ENCODE data around the gene PDCD10.

The PDCD10 gene

DNA sequence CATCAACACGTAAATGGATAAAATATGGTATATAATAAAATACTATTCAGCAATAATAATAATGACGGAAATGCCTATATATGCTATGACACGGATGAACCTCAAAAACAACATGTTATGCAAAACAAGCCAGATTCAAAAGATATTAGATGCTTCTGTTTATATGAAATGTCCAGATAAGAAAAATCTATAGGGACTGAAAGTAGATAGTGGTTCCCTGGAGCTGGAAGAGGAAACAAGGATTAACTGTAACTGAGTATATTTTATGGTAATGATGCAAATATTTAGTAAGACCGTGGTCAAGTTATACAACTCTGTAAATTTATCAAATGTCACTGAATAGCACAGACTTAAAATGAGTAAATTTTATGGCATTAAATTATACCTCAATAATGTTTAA is 55.2 kb downstream of the PDCD10 start:
- DNase-seq (ENCODE audit: low read depth): no peak

DNA sequence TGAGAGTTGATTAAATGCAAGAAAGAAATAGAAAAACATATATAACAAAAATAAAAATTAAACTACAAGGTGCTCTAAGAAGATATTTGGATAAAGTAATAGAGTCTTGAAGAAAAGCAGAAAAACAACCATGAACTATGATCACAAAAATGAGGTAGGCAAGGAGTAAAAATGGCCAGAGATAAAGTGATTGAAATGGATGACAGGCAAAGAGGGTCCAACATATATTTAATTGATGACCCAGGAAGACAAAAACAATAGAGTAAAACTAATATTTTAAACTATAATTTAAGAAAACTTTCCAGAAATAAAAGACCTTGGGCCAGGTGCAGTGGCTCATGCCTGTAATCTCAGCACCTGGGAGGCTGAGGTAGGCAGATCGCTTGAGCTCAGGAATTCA is 58.8 kb downstream of the PDCD10 start:
- DNase-seq (ENCODE audit: low read depth): no peak

DNA sequence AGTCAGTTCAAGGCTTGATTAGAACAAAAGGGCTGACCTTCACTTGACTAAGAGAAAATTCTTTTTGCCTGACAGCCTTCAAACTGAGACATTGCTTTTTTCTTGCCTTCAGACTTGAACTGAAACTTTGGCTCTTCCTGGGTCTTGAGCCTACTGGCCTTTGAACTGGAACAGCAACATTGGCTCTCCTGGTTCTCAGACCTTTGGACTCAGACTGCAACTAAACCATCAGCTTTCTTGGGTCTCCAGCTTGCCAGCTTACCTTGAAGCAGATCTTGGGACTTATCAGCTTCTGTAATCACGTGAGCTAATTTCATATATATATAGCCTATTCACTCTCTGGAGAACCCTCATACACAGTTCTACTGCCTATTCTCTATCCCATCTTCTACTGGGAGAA is 61.5 kb downstream of the PDCD10 start:
- no peak for DNase-seq (ENCODE audit: low read depth)

- DNase-seq (ENCODE audit: low read depth): no peak
Measured at GRCh38 chr3:167671878-167672427, 62.7 kb downstream of the PDCD10 start.

DNA sequence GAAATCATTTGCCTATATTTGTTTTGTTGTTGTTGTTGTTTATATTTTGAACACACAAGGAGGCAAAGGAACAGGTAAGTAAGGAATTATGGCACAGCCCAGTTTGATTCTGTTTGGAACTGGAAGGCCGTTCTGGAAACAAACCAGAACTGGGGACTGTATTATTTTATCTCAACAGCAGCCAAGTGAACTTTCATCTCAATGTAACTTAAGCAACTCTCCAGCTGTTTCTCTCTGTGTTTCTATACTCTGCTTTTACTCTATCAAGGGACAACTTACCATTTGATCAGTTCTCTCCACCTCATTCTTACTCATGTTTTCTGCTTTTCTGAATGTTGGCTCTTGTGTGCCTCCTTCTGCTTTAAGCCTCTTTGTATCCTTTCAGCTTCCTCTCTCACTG is 65.0 kb downstream of the PDCD10 start:
- no peak for DNase-seq (ENCODE audit: low read depth)

GRCh38 chr3:167668651-167669050 is 66.0 kb downstream of the PDCD10 start:
- no peak for DNase-seq (ENCODE audit: low read depth)

DNA sequence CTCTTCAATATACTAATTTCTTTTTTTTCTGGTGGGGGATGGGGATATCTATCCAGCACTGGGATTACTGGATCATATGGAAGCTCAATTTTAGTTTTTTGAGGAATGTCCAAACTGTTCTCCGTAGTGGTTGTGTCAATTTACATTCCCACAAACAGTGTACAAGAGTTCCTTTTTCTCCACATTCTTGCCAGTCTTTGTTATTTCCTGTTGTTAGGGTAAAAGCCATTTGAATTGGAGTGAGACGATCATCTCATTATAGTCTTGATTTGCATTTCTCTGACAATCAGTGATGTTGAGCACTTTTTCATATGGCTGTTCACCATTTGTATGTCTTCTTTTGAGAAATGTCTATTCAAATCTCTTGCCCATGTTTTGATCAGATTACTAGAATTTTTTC is 68.1 kb downstream of the PDCD10 start:
- no peak for DNase-seq (ENCODE audit: low read depth)

DNA sequence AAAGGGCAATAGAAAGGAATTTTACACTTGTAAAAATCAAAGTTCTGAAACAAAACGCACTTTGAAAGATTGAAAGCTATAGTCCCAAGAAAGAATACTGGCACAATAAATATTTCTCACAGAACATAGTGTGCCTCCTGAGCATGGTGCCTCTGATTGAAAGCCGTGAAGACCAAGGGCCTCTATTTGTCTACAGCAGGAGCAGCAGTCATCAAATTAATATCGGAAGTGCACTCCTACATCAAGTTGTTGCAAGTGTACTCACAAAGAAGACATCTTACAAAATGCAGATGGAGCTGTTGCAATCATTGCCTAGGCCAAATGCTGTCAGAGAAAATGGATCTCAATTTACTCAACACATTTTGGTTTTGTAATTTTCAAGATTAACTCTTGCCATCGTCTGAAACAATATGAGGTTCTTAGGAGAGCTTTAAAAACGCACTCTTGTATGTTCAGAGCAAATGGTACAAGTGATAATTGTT is 71.7 kb downstream of the PDCD10 start:
- DNase-seq (ENCODE audit: low read depth): no peak

GRCh38 chr3:167657684-167658225 is 76.9 kb downstream of the PDCD10 start:
- no peak for DNase-seq (ENCODE audit: low read depth)

DNA sequence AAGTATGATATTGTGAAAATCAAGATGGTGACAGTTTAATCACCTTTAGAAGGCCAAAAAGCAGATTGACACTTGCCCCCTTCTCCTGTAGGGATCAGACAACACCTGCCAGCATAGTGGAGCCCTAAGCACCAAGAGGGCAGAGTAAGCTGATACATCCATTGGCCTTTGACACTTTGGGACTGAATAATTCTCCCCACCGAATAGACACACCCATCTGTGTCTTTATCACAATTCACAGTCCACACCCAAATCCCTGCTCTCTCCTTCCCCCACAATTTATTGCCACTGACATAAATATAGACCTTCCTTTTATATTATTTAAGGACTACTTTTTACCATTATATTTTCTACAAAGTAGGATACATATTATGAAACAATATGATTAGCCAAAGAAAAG is 77.9 kb downstream of the PDCD10 start:
- no peak for DNase-seq (ENCODE audit: low read depth)

DNA sequence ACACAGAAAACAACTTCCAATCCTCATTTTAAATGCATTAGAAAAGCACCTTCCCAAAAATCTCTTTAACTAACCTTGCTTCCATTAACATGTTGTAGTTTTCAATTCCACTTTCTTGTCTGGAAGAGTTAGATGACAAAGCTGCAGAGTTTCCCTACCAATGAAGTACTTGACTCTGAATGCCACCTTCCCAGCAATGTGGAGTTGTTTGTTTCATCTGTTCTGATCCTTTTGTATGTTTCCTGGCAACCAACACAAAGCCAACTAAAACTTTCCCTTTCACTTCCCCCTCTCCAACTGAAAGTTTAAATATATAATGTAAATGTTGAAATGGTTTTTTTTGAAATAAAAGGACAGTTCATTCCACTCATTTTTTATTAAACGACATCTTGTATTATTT is 80.9 kb downstream of the PDCD10 start, which contains the start of gene WDR49:
Gene WDR49, minus strand, starts transcription at position 183 of the 400 bp plus-strand sequence. CDS start 517 bp downstream, outside the sequence.
- no peak for DNase-seq (ENCODE audit: low read depth)

- DNase-seq (ENCODE audit: low read depth): no peak
Measured at GRCh38 chr3:167653155-167653554, 81.5 kb downstream of the PDCD10 start.

DNA sequence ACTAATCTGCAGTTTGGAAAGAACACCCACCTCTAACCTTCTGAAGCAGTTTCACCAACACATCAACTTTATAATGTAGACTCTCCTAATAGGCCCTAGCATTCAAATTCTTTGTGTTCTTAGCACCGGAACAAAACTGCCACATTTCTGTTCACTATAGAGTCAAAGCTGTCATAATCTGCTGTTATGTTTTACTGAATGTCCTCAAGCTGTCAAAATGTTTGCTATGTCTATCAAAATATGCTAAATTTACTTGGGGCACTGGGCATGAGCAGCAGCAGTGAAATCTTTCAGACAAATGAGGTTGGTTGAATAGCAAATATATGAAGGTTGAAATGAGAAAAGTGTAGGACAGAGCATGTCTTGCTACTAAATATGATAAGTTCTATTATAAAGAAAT is 82.9 kb downstream of the PDCD10 start:
- no peak for DNase-seq (ENCODE audit: low read depth)

DNA sequence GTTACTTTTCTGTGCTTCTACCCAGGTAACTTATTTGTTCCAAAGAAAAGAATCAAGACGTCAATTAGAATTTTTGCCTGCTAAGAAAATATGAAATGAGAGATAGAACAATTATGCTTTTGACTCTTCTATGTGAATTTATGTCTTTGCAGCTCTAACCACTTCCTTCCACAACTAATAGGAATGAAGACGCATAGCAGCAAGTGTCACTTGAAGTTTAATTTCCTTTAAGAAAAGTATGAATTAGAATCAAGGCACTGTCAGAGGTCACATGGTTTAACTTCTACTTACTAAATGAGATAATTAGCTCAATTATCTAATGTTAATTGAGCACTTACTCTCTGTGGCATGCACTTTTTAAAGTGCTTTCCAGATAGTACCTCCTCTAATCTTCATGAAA is 84.2 kb downstream of the PDCD10 start:
- no peak for DNase-seq (ENCODE audit: low read depth)

- no peak for DNase-seq (ENCODE audit: low read depth)
Measured at GRCh38 chr3:167649746-167650145, 84.9 kb downstream of the PDCD10 start.

GRCh38 chr3:167644611-167645010 is 90.1 kb downstream of the PDCD10 start:
- no peak for DNase-seq (ENCODE audit: low read depth)

Data from activated T-cell treated with anti-CD3 and anti-CD28 coated beads for 24 hours (primary cell).